Measurements from ENCODE around the gene LRMDA. TPM values are rescaled to one million over a fixed set of nuclear protein-coding genes. Genes with fewer than 3 reads are reported as not detected.

Gene LRMDA
- total RNA-seq, 2 donors from 2014 or later: 12.2 to 25.4 TPM

DNA sequence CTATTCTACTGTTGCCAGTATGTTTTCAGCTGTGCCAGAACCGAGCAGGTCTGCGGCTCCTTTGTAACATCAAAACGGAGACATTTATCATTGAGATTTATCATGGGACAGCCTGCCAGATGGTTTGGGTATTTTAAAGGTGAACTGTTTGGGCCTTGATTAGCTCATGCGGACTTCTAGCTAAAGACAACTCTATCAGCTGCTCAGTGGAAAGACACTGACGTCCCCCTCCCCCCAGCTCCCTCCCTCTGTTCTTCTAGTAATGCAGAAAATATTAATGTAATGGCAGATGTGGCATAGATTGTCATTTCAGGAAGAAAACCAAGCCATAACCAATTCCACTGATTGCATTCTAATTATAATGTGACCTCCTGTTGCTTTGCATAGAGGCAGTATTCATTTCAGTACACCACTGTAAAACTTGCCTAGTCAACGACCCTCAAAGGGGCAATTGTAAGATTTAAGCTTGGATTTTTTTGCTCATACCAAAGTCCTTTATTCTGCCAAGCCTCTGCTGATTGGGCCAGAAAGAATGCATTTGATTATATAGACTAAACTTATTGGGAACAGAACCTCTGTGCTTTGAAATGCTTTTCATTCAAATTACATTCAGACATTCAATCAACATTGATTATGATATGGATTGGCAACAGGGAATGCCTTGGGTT, 966.8 kb downstream of the LRMDA start:
- Histone ChIP-seq H3K9me3 (no peaks in the 10 kb centered on the region), H3K36me3 (replicated peaks in 1 of 2; ENCODE audit: insufficient read depth in 1 of 2, low read depth in 2 of 2) (no peaks in the 10 kb centered on the region), H3K4me3 (no peak overlapping the region), H3K27ac (peak overlapping the region in 1 of 4 donors; percentile 6), H3K4me1 (peaks cover 14% of the 10 kb centered on the region), H3K27me3 (no peaks in the 10 kb centered on the region)
- intact Hi-C loops (cut with DNase I): no loop called here
- TF ChIP-seq POLR2A (IDR thresholded peaks at IDR 0.05): no peak
- TF ChIP-seq, protein P1, sequence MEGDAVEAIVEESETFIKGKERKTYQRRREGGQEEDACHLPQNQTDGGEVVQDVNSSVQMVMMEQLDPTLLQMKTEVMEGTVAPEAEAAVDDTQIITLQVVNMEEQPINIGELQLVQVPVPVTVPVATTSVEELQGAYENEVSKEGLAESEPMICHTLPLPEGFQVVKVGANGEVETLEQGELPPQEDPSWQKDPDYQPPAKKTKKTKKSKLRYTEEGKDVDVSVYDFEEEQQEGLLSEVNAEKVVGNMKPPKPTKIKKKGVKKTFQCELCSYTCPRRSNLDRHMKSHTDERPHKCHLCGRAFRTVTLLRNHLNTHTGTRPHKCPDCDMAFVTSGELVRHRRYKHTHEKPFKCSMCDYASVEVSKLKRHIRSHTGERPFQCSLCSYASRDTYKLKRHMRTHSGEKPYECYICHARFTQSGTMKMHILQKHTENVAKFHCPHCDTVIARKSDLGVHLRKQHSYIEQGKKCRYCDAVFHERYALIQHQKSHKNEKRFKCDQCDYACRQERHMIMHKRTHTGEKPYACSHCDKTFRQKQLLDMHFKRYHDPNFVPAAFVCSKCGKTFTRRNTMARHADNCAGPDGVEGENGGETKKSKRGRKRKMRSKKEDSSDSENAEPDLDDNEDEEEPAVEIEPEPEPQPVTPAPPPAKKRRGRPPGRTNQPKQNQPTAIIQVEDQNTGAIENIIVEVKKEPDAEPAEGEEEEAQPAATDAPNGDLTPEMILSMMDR (IDR thresholded peaks at IDR 0.05): no peak
- WGBS, 2 donors: 55 to 68% methylated on average over 6 of the region's 6 CpGs
- DNase-seq (no peak), ATAC-seq (no peak)

DNA sequence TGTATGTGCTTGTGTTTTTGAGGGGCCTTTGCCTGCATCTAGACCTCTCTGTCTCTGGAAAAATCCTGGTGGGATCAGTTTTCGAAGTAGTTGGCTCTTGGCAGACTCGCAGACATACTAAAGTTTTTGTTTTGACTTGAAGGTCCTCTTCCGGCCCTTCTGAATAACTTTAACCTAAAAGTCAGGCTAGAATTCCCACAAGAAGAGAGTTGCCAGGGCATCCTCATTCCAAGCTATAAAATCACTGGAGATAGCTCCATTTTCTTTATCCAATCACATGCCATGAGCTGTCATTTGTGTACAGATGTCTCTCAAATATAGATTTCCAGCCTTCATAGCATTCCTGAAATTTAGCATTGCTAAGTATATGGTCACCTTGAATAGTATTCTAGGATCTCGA, 967.8 kb downstream of the LRMDA start:
- Histone ChIP-seq H3K36me3 (replicated peaks in 1 of 2; ENCODE audit: insufficient read depth in 1 of 2, low read depth in 2 of 2) (no peaks in the 10 kb centered on the region), H3K9me3 (no peaks in the 10 kb centered on the region), H3K27ac (no peak overlapping the region), H3K4me3 (no peak overlapping the region), H3K4me1 (peaks cover 12% of the 10 kb centered on the region), H3K27me3 (no peaks in the 10 kb centered on the region)
- ATAC-seq: no peak
- WGBS, 2 donors: 92 to 94% methylated on average over 4 of the region's 4 CpGs
- intact Hi-C loops (cut with DNase I): no loop called here
- no peak for DNase-seq
- TF ChIP-seq, protein P1 (IDR thresholded peaks at IDR 0.05): no peak
- TF ChIP-seq POLR2A (IDR thresholded peaks at IDR 0.05): no peak

DNA sequence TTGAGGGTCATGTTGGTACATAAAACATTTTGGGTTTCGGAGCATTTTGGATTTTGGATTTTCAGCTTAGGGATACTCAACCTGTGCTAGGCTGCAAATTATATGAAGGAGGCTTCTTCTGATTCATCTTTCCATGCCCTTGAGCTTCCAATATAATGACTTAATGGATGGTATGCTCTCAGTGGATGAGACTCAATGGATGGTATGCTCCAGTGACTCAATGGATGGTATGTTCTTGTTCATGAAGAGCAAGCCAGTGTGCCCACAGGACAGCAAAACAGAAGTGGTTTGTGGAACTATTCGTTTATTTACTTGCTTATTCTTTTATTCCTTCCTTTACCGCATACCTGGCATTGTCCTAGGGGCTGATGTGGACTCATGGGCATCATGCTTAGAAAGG, 969.6 kb downstream of the LRMDA start:
- H3K27ac ChIP-seq: no peak overlapping the region
- ATAC-seq (no peak), DNase-seq (no peak)
- H3K36me3 ChIP-seq (replicated peaks in 1 of 2; ENCODE audit: insufficient read depth in 1 of 2, low read depth in 2 of 2): no peaks in the 10 kb centered on the region
- H3K27me3 ChIP-seq: no peaks in the 10 kb centered on the region
- intact Hi-C loops (cut with DNase I): no loop called here
- H3K4me3 ChIP-seq: no peak overlapping the region
- no peaks in the 10 kb centered on the region for H3K4me1 ChIP-seq
- H3K9me3 ChIP-seq: no peaks in the 10 kb centered on the region
- TF ChIP-seq, protein P1 (IDR thresholded peaks at IDR 0.05): no peak
- TF ChIP-seq POLR2A (IDR thresholded peaks at IDR 0.05): no peak
- WGBS, 2 donors: 82 to 88% methylated on average over 3 of the region's 3 CpGs

DNA sequence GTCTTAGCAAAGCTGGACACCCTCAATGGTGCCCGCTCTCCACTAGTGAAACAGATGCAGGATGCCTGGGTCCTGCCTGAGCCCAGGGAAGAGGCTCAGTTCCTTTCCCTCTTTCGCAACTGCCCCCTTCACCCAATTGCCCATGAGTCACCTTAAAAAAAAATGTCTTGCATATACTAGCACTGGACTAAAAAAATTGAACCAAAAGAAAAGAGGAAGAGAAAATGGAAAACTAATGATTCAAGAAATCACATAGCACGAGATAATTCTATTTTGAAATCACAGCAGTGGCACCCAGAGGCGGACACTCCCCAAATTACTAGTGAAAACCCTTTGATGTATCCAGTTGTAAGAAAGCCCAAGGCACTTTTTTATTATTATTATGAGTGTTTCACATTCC, 972.5 kb downstream of the LRMDA start:
- H3K9me3 ChIP-seq: no peaks in the 10 kb centered on the region
- H3K4me1 ChIP-seq: peaks cover 6% of the 10 kb centered on the region
- WGBS, 2 donors: 69 to 85% methylated on average over 4 of the region's 4 CpGs
- H3K4me3 ChIP-seq: no peak overlapping the region
- intact Hi-C loops (cut with DNase I): no loop called here
- no peak for TF ChIP-seq POLR2A (IDR thresholded peaks at IDR 0.05)
- TF ChIP-seq, protein P1 (IDR thresholded peaks at IDR 0.05): no peak
- ATAC-seq: no peak
- peak overlapping the region in 1 of 4 donors; percentile 42 for H3K27ac ChIP-seq
- H3K27me3 ChIP-seq: no peaks in the 10 kb centered on the region
- no peaks in the 10 kb centered on the region for H3K36me3 ChIP-seq (replicated peaks in 1 of 2; ENCODE audit: insufficient read depth in 1 of 2, low read depth in 2 of 2)
- DNase-seq: peak in 1 of 4 donors; percentile 42

DNA sequence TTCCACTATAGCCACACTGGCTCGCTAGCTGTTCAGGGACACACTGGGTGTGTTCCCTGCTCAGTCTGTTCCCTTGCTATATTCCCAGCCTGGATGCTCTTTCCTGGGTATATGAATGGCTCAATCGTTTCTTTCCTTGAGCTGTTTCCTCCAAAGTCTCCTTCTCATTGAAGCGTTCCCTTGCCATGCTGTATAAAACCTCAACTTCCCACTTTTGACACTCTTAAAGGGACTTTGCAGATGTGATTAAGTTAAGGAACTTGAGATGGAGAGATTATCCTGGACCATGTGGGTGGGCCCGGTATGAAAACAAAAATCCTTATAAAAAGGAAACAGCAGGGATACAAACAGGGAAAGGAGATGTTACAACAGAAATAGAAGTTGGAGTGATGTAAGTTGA, 973.1 kb downstream of the LRMDA start:
- Histone ChIP-seq H3K4me1 (peaks cover 8% of the 10 kb centered on the region), H3K9me3 (no peaks in the 10 kb centered on the region), H3K27me3 (no peaks in the 10 kb centered on the region), H3K4me3 (no peak overlapping the region), H3K36me3 (replicated peaks in 1 of 2; ENCODE audit: insufficient read depth in 1 of 2, low read depth in 2 of 2) (no peaks in the 10 kb centered on the region), H3K27ac (peak overlapping the region in 1 of 4 donors; percentile 42)
- ATAC-seq: no peak
- TF ChIP-seq, protein P1 (IDR thresholded peaks at IDR 0.05): no peak
- no peak for TF ChIP-seq POLR2A (IDR thresholded peaks at IDR 0.05)
- intact Hi-C loops (cut with DNase I): no loop called here
- no peak for DNase-seq
- WGBS, 2 donors: 79 to 94% methylated on average over 4 of the region's 4 CpGs

All from body of pancreas (tissue), 4 donors.